ENCODE measurements around the gene CTNNBL1. TPM values are rescaled to one million over a fixed set of nuclear protein-coding genes. Genes with fewer than 3 reads are reported as not detected.
A peak's percentile ranks its signal among the peaks of the same experiment; 100 is the strongest.

Gene CTNNBL1
- polyA plus RNA-seq: 10 to 100 TPM; 36.2 to 66.5 (median 50.1) TPM
- long read RNA-seq, donor 1, transcript CTNNBL1-201 (16 exons, 1,925 nt): major isoform, 21 of 45 reads
- long read RNA-seq, donor 1, partial matches to known transcripts: 23 of 45 reads
- long read RNA-seq, donor 1, other reads (novel, unspliced or antisense): 0 of 45 reads
- long read RNA-seq, donor 2, partial matches to known transcripts: 0 of 4 reads
- long read RNA-seq, donor 2, other reads (novel, unspliced or antisense): 0 of 4 reads
- long read RNA-seq, donor 3, partial matches to known transcripts: 0 of 1 reads
- long read RNA-seq, donor 3, other reads (novel, unspliced or antisense): 0 of 1 reads
- long read RNA-seq, donor 4, partial matches to known transcripts: 0 of 1 reads
- long read RNA-seq, donor 4, other reads (novel, unspliced or antisense): 0 of 1 reads
- long read RNA-seq, donor 5, partial matches to known transcripts: 0 of 2 reads
- long read RNA-seq, donor 5, other reads (novel, unspliced or antisense): 0 of 2 reads
- long read RNA-seq, donor 6, transcript CTNNBL1-201 (16 exons, 1,925 nt): major isoform, 6 of 6 reads
- long read RNA-seq, donor 6, partial matches to known transcripts: 0 of 6 reads
- long read RNA-seq, donor 6, other reads (novel, unspliced or antisense): 0 of 6 reads
- long read RNA-seq, donor 7, transcript CTNNBL1-201 (16 exons, 1,925 nt): major isoform, 10 of 16 reads
- long read RNA-seq, donor 7, partial matches to known transcripts: 5 of 16 reads
- long read RNA-seq, donor 7, other reads (novel, unspliced or antisense): 0 of 16 reads
- long read RNA-seq, donor 8: 0 reads
- long read RNA-seq, donor 9, partial matches to known transcripts: 0 of 2 reads
- long read RNA-seq, donor 9, other reads (novel, unspliced or antisense): 0 of 2 reads
- long read RNA-seq, donor 10, transcript CTNNBL1-201 (16 exons, 1,925 nt): major isoform, 9 of 12 reads
- long read RNA-seq, donor 10, partial matches to known transcripts: 0 of 12 reads
- long read RNA-seq, donor 10, other reads (novel, unspliced or antisense): 0 of 12 reads

GRCh38 chr20:37693635-37694626, at the start of gene CTNNBL1:
TSS of gene CTNNBL1 (plus strand) at chr20:37694030. CDS start at chr20:37694123, 93 bp downstream.
- H3K27ac ChIP-seq (ENCODE audit: low read depth in 1 of 3, low read length in 2 of 3): peak within 1 kb of the TSS; percentile 2 to 36 (median 17)
- no peaks in the 10 kb centered on the region for H3K9me3 ChIP-seq (ENCODE audit: control insufficient read depth in 2 of 2, insufficient read depth in 1 of 2, low read depth in 1 of 2, low read length in 1 of 2)
- peaks cover 0 to 3% (median 2%) of the 10 kb centered on the region in 3 donors for H3K36me3 ChIP-seq (ENCODE audit: control insufficient read depth in 3 of 3, insufficient read depth in 2 of 3, low read depth in 1 of 3, low read length in 3 of 3)
- H3K4me1 ChIP-seq (ENCODE audit: control insufficient read depth in 3 of 3, insufficient read depth in 2 of 3, low read depth in 1 of 3, low read length in 2 of 3): peaks cover 2 to 12% (median 12%) of the 10 kb centered on the region in 3 donors
- DNase-seq: peak; percentile 98
- H3K4me3 ChIP-seq (ENCODE audit: low read depth in 1 of 3, low read length in 3 of 3): peak within 1 kb of the TSS; percentile 50 to 97 (median 67)
- no peaks in the 10 kb centered on the region for H3K27me3 ChIP-seq (ENCODE audit: control insufficient read depth in 3 of 3, insufficient read depth in 3 of 3, low read length in 3 of 3)
- FAIRE-seq: no peak
- 0 to 1% (median 1%) methylated on average over 54 of the region's 54 CpGs for WGBS, 3 donors

GRCh38 chr20:37644605-37645004, 49.2 kb upstream of the CTNNBL1 start:
- Histone ChIP-seq H3K4me3 (ENCODE audit: low read depth in 1 of 3, low read length in 3 of 3) (no peak overlapping the region), H3K27me3 (ENCODE audit: control insufficient read depth in 3 of 3, insufficient read depth in 3 of 3, low read length in 3 of 3) (peaks cover 0 to 15% (median 12%) of the 10 kb centered on the region in 3 donors), H3K27ac (ENCODE audit: low read depth in 1 of 3, low read length in 2 of 3) (no peak overlapping the region), H3K36me3 (ENCODE audit: control insufficient read depth in 3 of 3, insufficient read depth in 2 of 3, low read depth in 1 of 3, low read length in 3 of 3) (no peaks in the 10 kb centered on the region), H3K9me3 (ENCODE audit: control insufficient read depth in 2 of 2, insufficient read depth in 1 of 2, low read depth in 1 of 2, low read length in 1 of 2) (peaks cover 0 to 3% of the 10 kb centered on the region in 2 donors), H3K4me1 (ENCODE audit: control insufficient read depth in 3 of 3, insufficient read depth in 2 of 3, low read depth in 1 of 3, low read length in 2 of 3) (no peaks in the 10 kb centered on the region)
- DNase-seq (no peak), FAIRE-seq (no peak)
- 84 to 90% (median 87%) methylated on average over 1 of the region's 1 CpG for WGBS, 3 donors

GRCh38 chr20:37647946-37648345, 45.9 kb upstream of the CTNNBL1 start:
- Histone ChIP-seq H3K9me3 (ENCODE audit: control insufficient read depth in 2 of 2, insufficient read depth in 1 of 2, low read depth in 1 of 2, low read length in 1 of 2) (no peaks in the 10 kb centered on the region), H3K4me3 (ENCODE audit: low read depth in 1 of 3, low read length in 3 of 3) (no peak overlapping the region), H3K27ac (ENCODE audit: low read depth in 1 of 3, low read length in 2 of 3) (no peak overlapping the region), H3K4me1 (ENCODE audit: control insufficient read depth in 3 of 3, insufficient read depth in 2 of 3, low read depth in 1 of 3, low read length in 2 of 3) (no peaks in the 10 kb centered on the region), H3K27me3 (ENCODE audit: control insufficient read depth in 3 of 3, insufficient read depth in 3 of 3, low read length in 3 of 3) (peaks cover 0 to 5% (median 0%) of the 10 kb centered on the region in 3 donors), H3K36me3 (ENCODE audit: control insufficient read depth in 3 of 3, insufficient read depth in 2 of 3, low read depth in 1 of 3, low read length in 3 of 3) (no peaks in the 10 kb centered on the region)
- DNase-seq: no peak
- FAIRE-seq: no peak
- WGBS, 3 donors: 61 to 78% (median 66%) methylated on average over 3 of the region's 3 CpGs

GRCh38 chr20:37649017-37649416, 44.8 kb upstream of the CTNNBL1 start:
- no peak overlapping the region for H3K4me3 ChIP-seq (ENCODE audit: low read depth in 1 of 3, low read length in 3 of 3)
- H3K27ac ChIP-seq (ENCODE audit: low read depth in 1 of 3, low read length in 2 of 3): no peak overlapping the region
- no peaks in the 10 kb centered on the region for H3K36me3 ChIP-seq (ENCODE audit: control insufficient read depth in 3 of 3, insufficient read depth in 2 of 3, low read depth in 1 of 3, low read length in 3 of 3)
- DNase-seq: no peak
- no peak for FAIRE-seq
- H3K9me3 ChIP-seq (ENCODE audit: control insufficient read depth in 2 of 2, insufficient read depth in 1 of 2, low read depth in 1 of 2, low read length in 1 of 2): no peaks in the 10 kb centered on the region
- H3K27me3 ChIP-seq (ENCODE audit: control insufficient read depth in 3 of 3, insufficient read depth in 3 of 3, low read length in 3 of 3): peaks cover 0 to 3% (median 0%) of the 10 kb centered on the region in 3 donors
- no peaks in the 10 kb centered on the region for H3K4me1 ChIP-seq (ENCODE audit: control insufficient read depth in 3 of 3, insufficient read depth in 2 of 3, low read depth in 1 of 3, low read length in 2 of 3)
- WGBS, 3 donors: 53 to 69% (median 67%) methylated on average over 2 of the region's 2 CpGs

GRCh38 chr20:37649676-37650370, 44.0 kb upstream of the CTNNBL1 start:
- Histone ChIP-seq H3K9me3 (ENCODE audit: control insufficient read depth in 2 of 2, insufficient read depth in 1 of 2, low read depth in 1 of 2, low read length in 1 of 2) (no peaks in the 10 kb centered on the region), H3K4me3 (ENCODE audit: low read depth in 1 of 3, low read length in 3 of 3) (no peak overlapping the region), H3K36me3 (ENCODE audit: control insufficient read depth in 3 of 3, insufficient read depth in 2 of 3, low read depth in 1 of 3, low read length in 3 of 3) (no peaks in the 10 kb centered on the region), H3K4me1 (ENCODE audit: control insufficient read depth in 3 of 3, insufficient read depth in 2 of 3, low read depth in 1 of 3, low read length in 2 of 3) (no peaks in the 10 kb centered on the region), H3K27me3 (ENCODE audit: control insufficient read depth in 3 of 3, insufficient read depth in 3 of 3, low read length in 3 of 3) (peaks cover 0 to 3% (median 0%) of the 10 kb centered on the region in 3 donors), H3K27ac (ENCODE audit: low read depth in 1 of 3, low read length in 2 of 3) (no peak overlapping the region)
- DNase-seq (no peak), FAIRE-seq (no peak)
- 71 to 75% (median 73%) methylated on average over 6 to 9 of the region's 9 CpGs for WGBS, 3 donors

- H3K9me3 ChIP-seq (ENCODE audit: control insufficient read depth in 2 of 2, insufficient read depth in 1 of 2, low read depth in 1 of 2, low read length in 1 of 2): no peaks in the 10 kb centered on the region
- no peak overlapping the region for H3K4me3 ChIP-seq (ENCODE audit: low read depth in 1 of 3, low read length in 3 of 3)
- H3K4me1 ChIP-seq (ENCODE audit: control insufficient read depth in 3 of 3, insufficient read depth in 2 of 3, low read depth in 1 of 3, low read length in 2 of 3): no peaks in the 10 kb centered on the region
- 48 to 63% (median 54%) methylated on average over 3 of the region's 3 CpGs for WGBS, 3 donors
- no peak for FAIRE-seq
- H3K36me3 ChIP-seq (ENCODE audit: control insufficient read depth in 3 of 3, insufficient read depth in 2 of 3, low read depth in 1 of 3, low read length in 3 of 3): no peaks in the 10 kb centered on the region
- no peak for DNase-seq
- no peak overlapping the region for H3K27ac ChIP-seq (ENCODE audit: low read depth in 1 of 3, low read length in 2 of 3)
- peaks cover 0 to 3% (median 0%) of the 10 kb centered on the region in 3 donors for H3K27me3 ChIP-seq (ENCODE audit: control insufficient read depth in 3 of 3, insufficient read depth in 3 of 3, low read length in 3 of 3)
Measured at GRCh38 chr20:37650661-37651060, 43.2 kb upstream of the CTNNBL1 start.

GRCh38 chr20:37651932-37652331, 41.9 kb upstream of the CTNNBL1 start:
- DNase-seq (peak; percentile 23 to 29), FAIRE-seq (no peak)
- H3K27me3 ChIP-seq (ENCODE audit: control insufficient read depth in 3 of 3, insufficient read depth in 3 of 3, low read length in 3 of 3): peaks cover 0 to 3% (median 0%) of the 10 kb centered on the region in 3 donors
- no peaks in the 10 kb centered on the region for H3K9me3 ChIP-seq (ENCODE audit: control insufficient read depth in 2 of 2, insufficient read depth in 1 of 2, low read depth in 1 of 2, low read length in 1 of 2)
- 37 to 43% (median 42%) methylated on average over 5 of the region's 5 CpGs for WGBS, 3 donors
- no peak overlapping the region for H3K4me3 ChIP-seq (ENCODE audit: low read depth in 1 of 3, low read length in 3 of 3)
- no peaks in the 10 kb centered on the region for H3K4me1 ChIP-seq (ENCODE audit: control insufficient read depth in 3 of 3, insufficient read depth in 2 of 3, low read depth in 1 of 3, low read length in 2 of 3)
- H3K27ac ChIP-seq (ENCODE audit: low read depth in 1 of 3, low read length in 2 of 3): no peak overlapping the region
- H3K36me3 ChIP-seq (ENCODE audit: control insufficient read depth in 3 of 3, insufficient read depth in 2 of 3, low read depth in 1 of 3, low read length in 3 of 3): no peaks in the 10 kb centered on the region

Measured in small intestine (tissue), 16 donors.